ENCODE measurements around the gene KATNB1.

GRCh38 chr16:57711346-57711745 lies 24.2 kb upstream of the KATNB1 start:
- TF ChIP-seq NR3C1 (CRISPR knock-in tag; conservative IDR thresholded peaks at IDR 0.05; ENCODE audit: low read depth), result no peak
- TF ChIP-seq, protein P1, sequence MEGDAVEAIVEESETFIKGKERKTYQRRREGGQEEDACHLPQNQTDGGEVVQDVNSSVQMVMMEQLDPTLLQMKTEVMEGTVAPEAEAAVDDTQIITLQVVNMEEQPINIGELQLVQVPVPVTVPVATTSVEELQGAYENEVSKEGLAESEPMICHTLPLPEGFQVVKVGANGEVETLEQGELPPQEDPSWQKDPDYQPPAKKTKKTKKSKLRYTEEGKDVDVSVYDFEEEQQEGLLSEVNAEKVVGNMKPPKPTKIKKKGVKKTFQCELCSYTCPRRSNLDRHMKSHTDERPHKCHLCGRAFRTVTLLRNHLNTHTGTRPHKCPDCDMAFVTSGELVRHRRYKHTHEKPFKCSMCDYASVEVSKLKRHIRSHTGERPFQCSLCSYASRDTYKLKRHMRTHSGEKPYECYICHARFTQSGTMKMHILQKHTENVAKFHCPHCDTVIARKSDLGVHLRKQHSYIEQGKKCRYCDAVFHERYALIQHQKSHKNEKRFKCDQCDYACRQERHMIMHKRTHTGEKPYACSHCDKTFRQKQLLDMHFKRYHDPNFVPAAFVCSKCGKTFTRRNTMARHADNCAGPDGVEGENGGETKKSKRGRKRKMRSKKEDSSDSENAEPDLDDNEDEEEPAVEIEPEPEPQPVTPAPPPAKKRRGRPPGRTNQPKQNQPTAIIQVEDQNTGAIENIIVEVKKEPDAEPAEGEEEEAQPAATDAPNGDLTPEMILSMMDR (IDR thresholded peaks at IDR 0.05), result no peak
- no peak for TF ChIP-seq FOXP1 (CRISPR knock-in tag; IDR thresholded peaks at IDR 0.05; ENCODE audit: borderline replicate concordance)
- TF ChIP-seq IRF2 (CRISPR knock-in tag; IDR thresholded peaks at IDR 0.05; ENCODE audit: borderline replicate concordance, low read depth), result no peak
- no peak for TF ChIP-seq ZNF232 (CRISPR knock-in tag; IDR thresholded peaks at IDR 0.05)
- TF ChIP-seq ETV6 (CRISPR knock-in tag; IDR thresholded peaks at IDR 0.05), result no peak
- TF ChIP-seq, protein P2, sequence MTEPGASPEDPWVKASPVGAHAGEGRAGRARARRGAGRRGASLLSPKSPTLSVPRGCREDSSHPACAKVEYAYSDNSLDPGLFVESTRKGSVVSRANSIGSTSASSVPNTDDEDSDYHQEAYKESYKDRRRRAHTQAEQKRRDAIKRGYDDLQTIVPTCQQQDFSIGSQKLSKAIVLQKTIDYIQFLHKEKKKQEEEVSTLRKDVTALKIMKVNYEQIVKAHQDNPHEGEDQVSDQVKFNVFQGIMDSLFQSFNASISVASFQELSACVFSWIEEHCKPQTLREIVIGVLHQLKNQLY (CRISPR knock-in tag; IDR thresholded peaks at IDR 0.05), result no peak
- TF ChIP-seq USF2 (CRISPR knock-in tag; IDR thresholded peaks at IDR 0.05), result no peak
- TF ChIP-seq ATF3 (CRISPR knock-in tag; conservative IDR thresholded peaks at IDR 0.05), result no peak
- TF ChIP-seq TEAD1 (CRISPR knock-in tag; IDR thresholded peaks at IDR 0.05), result no peak
- TF ChIP-seq ZNF138 (CRISPR knock-in tag; conservative IDR thresholded peaks at IDR 0.05), result no peak
- TF ChIP-seq TCF7 (CRISPR knock-in tag; IDR thresholded peaks at IDR 0.05; ENCODE audit: low read depth), result no peak
